PFSK-1 (cell line): ENCODE measurements around the gene MIB1.

Source experiments
- POLR2AphosphoS5 ChIP-seq: IDR thresholded peaks from 2 replicates; pipeline ENCODE4 v1.6.1; 2012; ENCODE audit warnings: low read depth, mild to moderate bottlenecking, control low read depth, low read length, moderate library complexity
- REST ChIP-seq, 2 experiments: IDR thresholded peaks; 2 replicates each; pipeline versions ENCODE4 v1.6.1 to v1.8.0; 2011 to 2012; ENCODE audit warnings: low read depth in 2 of 2, low read length in 2 of 2, control low read depth in 1 of 2, inconsistent platforms in 1 of 2, mild to moderate bottlenecking in 1 of 2, moderate library complexity in 1 of 2; ENCODE audit not compliant: insufficient read depth in 1 of 2
- SIN3A ChIP-seq: IDR thresholded peaks from 2 replicates; pipeline ENCODE4 v1.6.1; 2012; ENCODE audit warnings: mild to moderate bottlenecking, low read length, moderate library complexity, borderline replicate concordance; ENCODE audit not compliant: insufficient read depth
- TAF1 ChIP-seq: IDR thresholded peaks from 2 replicates; pipeline ENCODE4 v1.6.1; 2012; ENCODE audit warnings: low read length, control low read depth, borderline replicate concordance; ENCODE audit not compliant: insufficient read depth

DNA sequence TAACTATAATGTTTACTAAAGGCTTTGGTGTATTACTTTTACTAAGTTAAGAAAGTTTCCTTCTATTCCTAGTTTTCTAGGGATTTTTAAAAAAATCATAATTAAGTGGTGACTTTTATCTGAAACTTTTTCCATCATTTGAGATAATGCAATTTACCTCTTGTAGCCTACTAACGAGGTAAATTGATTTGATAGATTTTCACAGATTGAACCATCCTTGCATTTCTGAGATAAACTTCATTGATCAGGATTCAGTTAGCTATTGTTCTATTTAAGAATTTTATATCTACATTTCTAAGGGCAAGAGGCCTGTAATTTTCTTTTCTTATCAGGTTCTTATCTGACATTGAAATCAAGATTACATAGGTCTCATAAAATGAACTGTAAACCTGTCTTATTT, 178.1 kb downstream of the MIB1 start:
- TF ChIP-seq REST (IDR thresholded peaks at IDR 0.05; ENCODE audit: insufficient read depth in 1 of 2, low read depth in 2 of 2, low read length in 2 of 2) (no peak), TAF1 (no peak), POLR2AphosphoS5 (no peak), SIN3A (no peak)
